Uterus (tissue), 4 donors: Measurements from ENCODE around the gene GAP43. TPM values are rescaled to one million over a fixed set of nuclear protein-coding genes. Genes with fewer than 3 reads are reported as not detected.

Experiments used
- DNase-seq, 2 donors: peaks; one replicate each; pipeline ENCODE4 v3.0.0-alpha.2; 2019 to 2020
- H3K27ac ChIP-seq, 2 donors: fragments of 200-600 bp; sonication (generic); 1 replicate in 1 of 2; 2 replicates in 1 of 2; pipeline ENCODE4 v1.5.1; 2016 to 2018
- H3K27me3 ChIP-seq, 2 donors: fragments of 200-600 bp; sonication (generic); one replicate each; pipeline ENCODE4 v1.5.1; 2018 to 2019; ENCODE audit warnings: control low read depth in 1 of 2
- H3K36me3 ChIP-seq, 2 donors: fragments of 200-600 bp; sonication (generic); one replicate each; pipeline ENCODE4 v1.5.1; 2019; ENCODE audit warnings: control low read depth in 1 of 2
- H3K4me1 ChIP-seq, 2 donors: fragments of 200-600 bp; sonication (generic); one replicate each; pipeline ENCODE4 v1.5.1; 2018 to 2019; ENCODE audit warnings: control low read depth in 1 of 2
- H3K4me3 ChIP-seq, 2 donors: fragments of 200-600 bp; sonication (generic); 1 replicate in 1 of 2; 2 replicates in 1 of 2; pipeline ENCODE4 v1.5.1; 2018 to 2019; ENCODE audit warnings: mild to moderate bottlenecking in 1 of 2
- H3K9me3 ChIP-seq, 2 donors: fragments of 200-600 bp; sonication (generic); one replicate each; pipeline ENCODE4 v1.5.1; 2019; ENCODE audit warnings: control low read depth in 1 of 2
- CTCF ChIP-seq, 4 experiments: fragments of 200-600 bp in 2 of 4; fragments of 450-650 bp in 2 of 4; sonication (generic) in 2 of 4; IDR thresholded peaks; one replicate each; pipeline ENCODE4 v1.5.1; 2016 to 2019; ENCODE audit warnings: antibody characterized with exemption in 4 of 4, mild to moderate bottlenecking in 2 of 4, moderate library complexity in 1 of 4
- POLR2A ChIP-seq, 2 donors: fragments of 450-650 bp; IDR thresholded peaks; one replicate each; pipeline ENCODE4 v1.6.1; 2016; ENCODE audit warnings: antibody characterized with exemption in 2 of 2, mild to moderate bottlenecking in 1 of 2, moderate library complexity in 1 of 2
- intact Hi-C: fragments of 100-400 bp; cut with DNase I; formaldehyde crosslinking; loops from one replicate; pipeline ENCODE4 v1.15.1; 2023; ENCODE audit warnings: low total_unique reads
- total RNA-seq, 4 donors: library from RNA; depleted of rRNA in 3 of 4; stranded (reverse); fragments of >200 nt in 3 of 4; gene quantifications; one replicate each; pipeline versions ENCODE4 v1.1.0 to v1.2.4, GENCODE V29; 2014 to 2023
- donor health status: DM: yes; HTN: yes; CAD: no.

The GAP43 gene
- total RNA-seq, 4 donors from 2014 or later: 7.0 TPM; not detected in 3

GRCh38 chr3:115713284-115713683, 90.0 kb downstream of the GAP43 start:
- intact Hi-C loops: no loop called here
- no peaks in the 10 kb centered on the region for H3K36me3 ChIP-seq
- no peak for TF ChIP-seq CTCF (IDR thresholded peaks at IDR 0.05)
- no peak for TF ChIP-seq POLR2A (IDR thresholded peaks at IDR 0.05)
- no peaks in the 10 kb centered on the region for H3K27me3 ChIP-seq
- DNase-seq: no peak
- H3K4me3 ChIP-seq: no peak overlapping the region
- H3K9me3 ChIP-seq: no peaks in the 10 kb centered on the region
- no peaks in the 10 kb centered on the region for H3K4me1 ChIP-seq
- H3K27ac ChIP-seq: no peak overlapping the region

- no peak for TF ChIP-seq CTCF (IDR thresholded peaks at IDR 0.05)
- TF ChIP-seq POLR2A (IDR thresholded peaks at IDR 0.05): no peak
- intact Hi-C loops: no loop called here
- H3K27ac ChIP-seq: no peak overlapping the region
- no peaks in the 10 kb centered on the region for H3K4me1 ChIP-seq
- H3K4me3 ChIP-seq: no peak overlapping the region
- no peaks in the 10 kb centered on the region for H3K9me3 ChIP-seq
- no peaks in the 10 kb centered on the region for H3K27me3 ChIP-seq
- no peaks in the 10 kb centered on the region for H3K36me3 ChIP-seq
- DNase-seq: no peak
Measured at GRCh38 chr3:115715241-115715745, 92.0 kb downstream of the GAP43 start.

GRCh38 chr3:115720983-115721382, 97.7 kb downstream of the GAP43 start:
- intact Hi-C loops: no loop called here
- H3K4me3 ChIP-seq: no peak overlapping the region
- TF ChIP-seq CTCF (IDR thresholded peaks at IDR 0.05): no peak
- no peak for TF ChIP-seq POLR2A (IDR thresholded peaks at IDR 0.05)

GRCh38 chr3:115725800-115726199, 102.5 kb downstream of the GAP43 start:
- no peaks in the 10 kb centered on the region for H3K4me1 ChIP-seq
- DNase-seq: no peak
- no peak overlapping the region for H3K4me3 ChIP-seq
- TF ChIP-seq CTCF (IDR thresholded peaks at IDR 0.05): no peak
- no peak for TF ChIP-seq POLR2A (IDR thresholded peaks at IDR 0.05)
- H3K27me3 ChIP-seq: no peaks in the 10 kb centered on the region
- H3K27ac ChIP-seq: no peak overlapping the region
- H3K36me3 ChIP-seq: no peaks in the 10 kb centered on the region
- intact Hi-C loops: no loop called here
- no peaks in the 10 kb centered on the region for H3K9me3 ChIP-seq

More at GRCh38 chr3:115720983-115721382, 97.7 kb downstream of the GAP43 start:
- no peaks in the 10 kb centered on the region for H3K27me3 ChIP-seq
- DNase-seq: no peak
- no peaks in the 10 kb centered on the region for H3K4me1 ChIP-seq
- H3K27ac ChIP-seq: no peak overlapping the region
- no peaks in the 10 kb centered on the region for H3K36me3 ChIP-seq
- H3K9me3 ChIP-seq: no peaks in the 10 kb centered on the region

- no peak overlapping the region for H3K27ac ChIP-seq
- no peak for TF ChIP-seq POLR2A (IDR thresholded peaks at IDR 0.05)
- TF ChIP-seq CTCF (IDR thresholded peaks at IDR 0.05): no peak
- intact Hi-C loops: no loop called here
Measured at GRCh38 chr3:115727135-115727534, 103.8 kb downstream of the GAP43 start.

More at GRCh38 chr3:115727135-115727534, 103.8 kb downstream of the GAP43 start:
- no peaks in the 10 kb centered on the region for H3K4me1 ChIP-seq
- no peaks in the 10 kb centered on the region for H3K36me3 ChIP-seq
- no peaks in the 10 kb centered on the region for H3K27me3 ChIP-seq
- no peak for DNase-seq
- no peak overlapping the region for H3K4me3 ChIP-seq
- H3K9me3 ChIP-seq: no peaks in the 10 kb centered on the region
